Thoracic aorta (tissue), 2 donors: ENCODE data around the gene RGS10. TPM values are rescaled to one million over a fixed set of nuclear protein-coding genes. Genes with fewer than 3 reads are reported as not detected.
"Not testable (repeated sequence)": the region's sequence is repeated elsewhere in the genome, so short reads cannot be mapped to it uniquely, and the experiment has no call there.

Source experiments
- ATAC-seq: fragments of 150-250 bp; one replicate; pipeline ENCODE4 v1.8.0; 2017; ENCODE audit warnings: low read depth; ENCODE audit not compliant: insufficient number of reproducible peaks, low FRiP score
- DNase-seq: peaks from one replicate; pipeline ENCODE4 v3.0.0-alpha.2; 2020; ENCODE audit warnings: low spot score
- H3K27ac ChIP-seq, 2 donors: fragments of 200-600 bp; sonication (generic); 1 replicate in 1 of 2; 2 replicates in 1 of 2; pipeline ENCODE4 v1.5.1; 2016; ENCODE audit warnings: mild to moderate bottlenecking in 2 of 2, moderate library complexity in 2 of 2
- H3K27me3 ChIP-seq: fragments of 200-600 bp; sonication (generic); replicated peaks from 2 replicates; pipeline ENCODE4 v1.6.0; 2016; ENCODE audit warnings: mild to moderate bottlenecking; ENCODE audit not compliant: insufficient read depth
- H3K36me3 ChIP-seq: fragments of 200-600 bp; sonication (generic); one replicate; pipeline ENCODE4 v1.5.1; 2016
- H3K4me1 ChIP-seq, 2 donors: fragments of 200-600 bp; sonication (generic); 1 replicate in 1 of 2; 2 replicates in 1 of 2; pipeline versions ENCODE4 v1.5.1 to v1.6.0; 2016; ENCODE audit warnings: low read depth in 2 of 2, mild to moderate bottlenecking in 1 of 2; ENCODE audit not compliant: control insufficient read depth in 1 of 2
- H3K4me3 ChIP-seq: fragments of 200-600 bp; sonication (generic); 2 replicates; pipeline ENCODE4 v1.5.1; 2016; ENCODE audit warnings: mild to moderate bottlenecking
- H3K9me3 ChIP-seq: fragments of 200-600 bp; sonication (generic); 2 replicates; pipeline ENCODE4 v1.5.1; 2016
- CTCF ChIP-seq: fragments of 200-600 bp; sonication (generic); IDR thresholded peaks from one replicate; pipeline ENCODE4 v1.5.1; 2019; ENCODE audit warnings: antibody characterized with exemption
- total RNA-seq, 2 donors: library from RNA; depleted of rRNA; stranded (reverse); fragments of >200 nt; gene quantifications; one replicate each; pipeline versions ENCODE4 v1.1.0 to v1.2.3, GENCODE V29; 2016

The RGS10 gene
- total RNA-seq, 2 donors from 2014 or later = 33.2 to 37.1 TPM

- H3K27me3 ChIP-seq = no peaks in the 10 kb centered on the region
- no peak for ATAC-seq
- no peak for TF ChIP-seq CTCF
- no peak for DNase-seq
- no peaks in the 10 kb centered on the region for H3K36me3 ChIP-seq
- H3K9me3 ChIP-seq = no peaks in the 10 kb centered on the region
- no peak overlapping the region for H3K27ac ChIP-seq
- H3K4me3 ChIP-seq = no peak overlapping the region
- H3K4me1 ChIP-seq = peaks cover 6 to 26% of the 10 kb centered on the region in 2 donors
Measured at GRCh38 chr10:119535305-119535704, 7.2 kb downstream of the RGS10 start.

GRCh38 chr10:119533473-119533872 is 9.0 kb downstream of the RGS10 start:
- H3K27me3 ChIP-seq = no peaks in the 10 kb centered on the region
- no peak overlapping the region for H3K4me3 ChIP-seq
- H3K9me3 ChIP-seq = no peaks in the 10 kb centered on the region
- H3K36me3 ChIP-seq = no peaks in the 10 kb centered on the region
- H3K27ac ChIP-seq = no peak overlapping the region
- no peak for TF ChIP-seq CTCF
- DNase-seq (no peak), ATAC-seq (no peak)
- peaks cover 4 to 17% of the 10 kb centered on the region in 2 donors for H3K4me1 ChIP-seq

- H3K4me1 ChIP-seq = peaks cover 3 to 14% of the 10 kb centered on the region in 2 donors
- not testable (repeated sequence) for ATAC-seq, H3K36me3 ChIP-seq, H3K27me3 ChIP-seq, H3K9me3 ChIP-seq, DNase-seq, H3K27ac ChIP-seq, H3K4me3 ChIP-seq
Measured at GRCh38 chr10:119532791-119533190, 9.7 kb downstream of the RGS10 start.

- peaks cover 3 to 14% of the 10 kb centered on the region in 2 donors for H3K4me1 ChIP-seq
- not testable (repeated sequence) for ATAC-seq, H3K27me3 ChIP-seq, H3K36me3 ChIP-seq, DNase-seq, H3K27ac ChIP-seq, H3K9me3 ChIP-seq, H3K4me3 ChIP-seq
Measured at GRCh38 chr10:119532251-119532650, 10.3 kb downstream of the RGS10 start.

- Histone ChIP-seq H3K27ac (no peak overlapping the region), H3K4me3 (no peak overlapping the region), H3K36me3 (no peaks in the 10 kb centered on the region), H3K9me3 (no peaks in the 10 kb centered on the region), H3K4me1 (peaks cover 3 to 21% of the 10 kb centered on the region in 2 donors), H3K27me3 (no peaks in the 10 kb centered on the region)
- DNase-seq (no peak), ATAC-seq (no peak)
- TF ChIP-seq CTCF = no peak
Measured at GRCh38 chr10:119531067-119531466, 11.5 kb downstream of the RGS10 start.

GRCh38 chr10:119528663-119529237 is 13.8 kb downstream of the RGS10 start:
- ATAC-seq, H3K27me3 ChIP-seq, H3K36me3 ChIP-seq, H3K4me3 ChIP-seq, H3K9me3 ChIP-seq, DNase-seq, H3K27ac ChIP-seq: not testable (repeated sequence)
- H3K4me1 ChIP-seq = peaks cover 3 to 23% of the 10 kb centered on the region in 2 donors
